GM12878 (cell line): Measurements from ENCODE around the gene ABCA3. TPM values are rescaled to one million over a fixed set of nuclear protein-coding genes. Genes with fewer than 3 reads are reported as not detected.

ENCODE experiments used
- ATAC-seq: fragments of 200-7000 bp; cut with Tn5 transposase; 3 replicates; pipeline ENCODE4 v1.9.1; 2020; ENCODE audit warnings: mild to moderate bottlenecking, moderate library complexity
- BruUV-seq: library from RNA; stranded (reverse); fragments of 400-500 nt; replicated peaks from 2 replicates; lab custom pipeline; 2021; lab: Mats Ljungman, UMichigan
- CTCF ChIA-PET: fragments of 300-600 bp; sonication (Branson Sonifier 250); formaldehyde crosslinking; extraction: SDS; loops from one replicate; lab custom pipeline; 2021; ENCODE audit warnings: inconsistent platforms; lab: Yijun Ruan, JAX
- POLR2A ChIA-PET: fragments of 350-600 bp; formaldehyde crosslinking; extraction: SDS; loops from one replicate; lab custom pipeline; 2021; ENCODE audit warnings: inconsistent platforms; lab: Charles Lee
- RAD21 ChIA-PET: fragments of 300-600 bp; sonication (Branson Sonifier 250); formaldehyde crosslinking; loops from one replicate; lab custom pipeline; 2023; ENCODE audit warnings: antibody characterized with exemption; ENCODE audit not compliant: unreplicated experiment; lab: Charles Lee
- SMC1A ChIA-PET: fragments of 300-600 bp; sonication (Branson Sonifier 250); formaldehyde crosslinking; loops from one replicate; lab custom pipeline; 2023; ENCODE audit not compliant: unreplicated experiment, uncharacterized antibody; lab: Charles Lee
- DNase-seq: peaks from one replicate; pipeline ENCODE4 v3.0.0-alpha.2; 2011; ENCODE audit warnings: low read depth, low spot score
- FAIRE-seq: peaks from 3 replicates; lab custom pipeline; 2011; peaks lifted over from hg19 to GRCh38; lab: Jason Lieb, UNC
- H2AFZ ChIP-seq: 2 replicates; pipeline ENCODE4 v1.6.0; 2011; ENCODE audit warnings: low read depth, low read length, control low read depth; ENCODE audit not compliant: control insufficient read depth
- H3K27ac ChIP-seq: 2 replicates; pipeline ENCODE4 v1.5.1; 2011; ENCODE audit warnings: control low read depth; ENCODE audit not compliant: control insufficient read depth, insufficient read depth
- H3K27me3 ChIP-seq, 2 experiments: replicated peaks in 1 of 2; 2 replicates each; pipeline versions ENCODE4 v1.6.0 to v1.6.1; 2011; ENCODE audit warnings: low read length in 1 of 2; ENCODE audit not compliant: control insufficient read depth in 2 of 2, insufficient read depth in 2 of 2
- H3K36me3 ChIP-seq, 2 experiments: 2 replicates each; pipeline ENCODE4 v1.5.1; 2011; ENCODE audit warnings: low read length in 1 of 2; ENCODE audit not compliant: control insufficient read depth in 2 of 2, insufficient read depth in 2 of 2
- H3K4me1 ChIP-seq: 2 replicates; pipeline ENCODE4 v1.6.1; 2011; ENCODE audit warnings: mild to moderate bottlenecking, low read length, moderate library complexity, mixed read lengths; ENCODE audit not compliant: control insufficient read depth, insufficient read depth
- H3K4me2 ChIP-seq: 2 replicates; pipeline ENCODE4 v1.6.0; 2011; ENCODE audit warnings: control low read depth; ENCODE audit not compliant: control insufficient read depth, insufficient read depth
- H3K4me3 ChIP-seq: fragments of 200-600 bp; sonication (generic); 2 replicates; pipeline ENCODE4 v1.5.1; 2016
- H3K79me2 ChIP-seq: 2 replicates; pipeline ENCODE4 v1.6.0; 2011; ENCODE audit warnings: low read length; ENCODE audit not compliant: control insufficient read depth, insufficient read depth
- H3K9ac ChIP-seq: 2 replicates; pipeline ENCODE4 v1.8.0; 2011; ENCODE audit warnings: low read length, control low read depth, mixed read lengths; ENCODE audit not compliant: control insufficient read depth, insufficient read depth
- H3K9me3 ChIP-seq: replicated peaks from 3 replicates; pipeline ENCODE4 v1.5.1; 2011; ENCODE audit warnings: mild to moderate bottlenecking, low read length; ENCODE audit not compliant: control insufficient read depth, insufficient read depth
- H4K20me1 ChIP-seq: 2 replicates; pipeline ENCODE4 v1.6.0; 2011; ENCODE audit not compliant: control insufficient read depth, insufficient read depth
- BRCA1 ChIP-seq: IDR thresholded peaks from 2 replicates; pipeline ENCODE4 v1.6.1; 2011; ENCODE audit warnings: low read depth, low read length, improper control_type of control experiment
- CREB1 ChIP-seq: IDR thresholded peaks from 2 replicates; pipeline ENCODE4 v1.6.1; 2012; ENCODE audit warnings: low read depth, mild to moderate bottlenecking, inconsistent platforms
- CTCF ChIP-seq, 3 experiments: IDR thresholded peaks in 2 of 3; conservative IDR thresholded peaks in 1 of 3; 2 replicates each; pipeline ENCODE4 v1.5.1; 2011; ENCODE audit warnings: low read depth in 3 of 3, low read length in 3 of 3, mild to moderate bottlenecking in 3 of 3, control low read depth in 2 of 3, moderate library complexity in 2 of 3, inconsistent platforms in 1 of 3, mixed read lengths in 1 of 3; ENCODE audit not compliant: control insufficient read depth in 2 of 3, insufficient read depth in 1 of 3; ENCODE audit errors: extremely low read depth in 1 of 3
- E4F1 ChIP-seq: fragments of 450-650 bp; IDR thresholded peaks from 2 replicates; pipeline ENCODE4 v1.6.1; 2018; ENCODE audit warnings: borderline replicate concordance, mild to moderate bottlenecking; ENCODE audit not compliant: partially characterized antibody
- FOS ChIP-seq: IDR thresholded peaks from 3 replicates; pipeline ENCODE4 v1.6.1; 2011; ENCODE audit warnings: borderline replicate concordance; ENCODE audit not compliant: insufficient read length; ENCODE audit errors: extremely low read depth
- HDAC6 ChIP-seq: fragments of 200-600 bp; sonication (generic); IDR thresholded peaks from one replicate; pipeline ENCODE4 v1.8.0; 2017; ENCODE audit warnings: antibody characterized with exemption; ENCODE audit not compliant: unreplicated experiment
- JUNB ChIP-seq: IDR thresholded peaks from 2 replicates; pipeline ENCODE4 v1.6.1; 2016; ENCODE audit warnings: antibody characterized with exemption, mild to moderate bottlenecking
- KAT2A ChIP-seq: conservative IDR thresholded peaks from 2 replicates; pipeline ENCODE4 v1.6.1; 2011; ENCODE audit warnings: low read depth, low read length; ENCODE audit not compliant: control insufficient read depth
- KDM1A ChIP-seq: fragments of 200-600 bp; sonication (generic); IDR thresholded peaks from 2 replicates; pipeline ENCODE4 v1.6.1; 2016; ENCODE audit warnings: borderline replicate concordance
- PML ChIP-seq: IDR thresholded peaks from 2 replicates; pipeline ENCODE4 v1.6.1; 2012; ENCODE audit warnings: low read length, inconsistent platforms
- RB1 ChIP-seq: fragments of 450-650 bp; formaldehyde crosslinking; IDR thresholded peaks from 2 replicates; pipeline ENCODE4 v1.6.1; 2017; ENCODE audit warnings: mild to moderate bottlenecking, borderline replicate concordance
- TCF3 ChIP-seq: IDR thresholded peaks from 2 replicates; pipeline ENCODE4 v1.6.1; 2012; ENCODE audit warnings: low read depth, mild to moderate bottlenecking, low read length, borderline replicate concordance; ENCODE audit not compliant: insufficient read depth
- ZNF207 ChIP-seq: fragments of 450-650 bp; IDR thresholded peaks from 2 replicates; pipeline ENCODE4 v1.6.1; 2014; ENCODE audit warnings: antibody characterized with exemption, mild to moderate bottlenecking, borderline replicate concordance
- ZSCAN29 ChIP-seq: fragments of 450-650 bp; IDR thresholded peaks from 2 replicates; pipeline ENCODE4 v1.6.1; 2017; ENCODE audit warnings: mild to moderate bottlenecking, moderate library complexity
- WGBS: methylation state at CpG from one replicate; pipeline ENCODE4 v1.1.6; 2016; ENCODE audit warnings: low lambda C conversion rate; ENCODE audit not compliant: insufficient replicate concordance, insufficient coverage; ENCODE audit errors: missing lambda C conversion rate; 5-methylcytosine and 5-hydroxymethylcytosine counted together
- in situ Hi-C: fragments of 300-500 bp; cut with MboI; formaldehyde crosslinking; loops from 9 replicates; pipeline ENCODE4 v1.14.3; 2018; ENCODE audit warnings: mixed read lengths
- intact Hi-C: fragments of 100-400 bp; cut with micrococcal nuclease; formaldehyde crosslinking; loops from one replicate; pipeline ENCODE4 v1.14.2; 2022; ENCODE audit not compliant: unreplicated experiment
- polyA plus RNA-seq, 11 experiments: library from polyadenylated mRNA; depleted of rRNA in 4 of 11; unstranded in 6 of 11; stranded (reverse) in 5 of 11; fragments of >200 nt; fragmentation: Nextera tagmentation in 4 of 11; fragmentation: Illumina TruSeq in 1 of 11; extraction: Ambion mirVana in 4 of 11; extraction: Trizol in 1 of 11; gene quantifications; 1 replicate in 1 of 11; 2 replicates in 10 of 11; pipeline versions ENCODE4 v1.2.1 to v1.2.3, GENCODE V29; 2011 to 2016; ENCODE audit warnings: inconsistent platforms in 2 of 11, missing spikeins in 2 of 11, low read depth in 1 of 11
- total RNA-seq, 4 experiments: library from RNA; depleted of rRNA in 3 of 4; stranded (reverse); fragments of >200 nt in 3 of 4; fragmentation: Illumina TruSeq in 1 of 4; extraction: Trizol in 1 of 4; gene quantifications; 2 replicates each; pipeline versions ENCODE4 v1.2.1 to v1.2.3, GENCODE V29; 2013 to 2021

Gene ABCA3
- total and polyA plus RNA-seq, 10 of the 15 experiments (the other 5 are each of a cell fraction or from before 2014, with no cell fraction given): 0.71 to 17.6 (median 6.7) TPM

GRCh38 chr16:2299121-2299914, 41.2 kb downstream of the ABCA3 start:
- no peak for ATAC-seq
- Histone ChIP-seq H3K4me1 (peaks cover 10% of the 10 kb centered on the region), H3K9me3 (no peaks in the 10 kb centered on the region), H4K20me1 (no peaks in the 10 kb centered on the region), H3K4me3 (no peak overlapping the region), H2AFZ (no peak overlapping the region), H3K9ac (no peak overlapping the region), H3K36me3 (no peaks in the 10 kb centered on the region), H3K4me2 (no peak overlapping the region), H3K79me2 (no peaks in the 10 kb centered on the region), H3K27ac (no peak overlapping the region), H3K27me3 (no peaks in the 10 kb centered on the region)
- ChIA-PET SMC1A (no interaction called here), RAD21 (no interaction called here), POLR2A (no interaction called here), CTCF (no interaction called here)
- in situ Hi-C loops (no loop called here), intact Hi-C loops (no loop called here)
- no peak for FAIRE-seq
- no TSS peak for BruUV-seq
- TF ChIP-seq JUNB (no peak), CREB1 (no peak)
- 73% methylated on average over 20 of the region's 31 CpGs for WGBS
- DNase-seq: no peak

- H3K9ac ChIP-seq: no peak overlapping the region
- no TSS peak for BruUV-seq
- ChIA-PET POLR2A (no interaction called here), RAD21 (no interaction called here), CTCF (no interaction called here), SMC1A (no interaction called here)
- intact Hi-C loops (no loop called here), in situ Hi-C loops (no loop called here)
- no peak overlapping the region for H2AFZ ChIP-seq
- H4K20me1 ChIP-seq: no peaks in the 10 kb centered on the region
- no peaks in the 10 kb centered on the region for H3K9me3 ChIP-seq
- no peaks in the 10 kb centered on the region for H3K36me3 ChIP-seq
- WGBS: 75% methylated on average over 9 of the region's 9 CpGs
- FAIRE-seq (no peak), ATAC-seq (no peak), DNase-seq (no peak)
- peaks cover 10% of the 10 kb centered on the region for H3K4me1 ChIP-seq
- no peak overlapping the region for H3K27ac ChIP-seq
- no peaks in the 10 kb centered on the region for H3K79me2 ChIP-seq
- H3K4me2 ChIP-seq: no peak overlapping the region
- H3K4me3 ChIP-seq: no peak overlapping the region
- no peaks in the 10 kb centered on the region for H3K27me3 ChIP-seq
- no peak for TF ChIP-seq BRCA1
- no peak for TF ChIP-seq TCF3
- no peak for TF ChIP-seq ZSCAN29
- no peak for TF ChIP-seq PML
- no peak for TF ChIP-seq FOS
- TF ChIP-seq RB1: no peak
- no peak for TF ChIP-seq KDM1A
- TF ChIP-seq E4F1: no peak
- TF ChIP-seq HDAC6: no peak
- no peak for TF ChIP-seq CTCF (IDR thresholded peaks at IDR 0.05 in 2 of 3, conservative IDR thresholded peaks at IDR 0.05 in 1 of 3; ENCODE audit: control insufficient read depth in 2 of 3, extremely low read depth in 1 of 3, insufficient read depth in 1 of 3, low read depth in 3 of 3, low read length in 3 of 3)
- no peak for TF ChIP-seq KAT2A
- no peak for TF ChIP-seq ZNF207
Measured at GRCh38 chr16:2298621-2299020, 41.9 kb downstream of the ABCA3 start.
